ENCODE data around the gene COL18A1.
"Not testable (repeated sequence)": the region's sequence is repeated elsewhere in the genome, so short reads cannot be mapped to it uniquely, and the experiment has no call there.

The COL18A1 gene

GRCh38 chr21:45442686-45443594, 38.0 kb downstream of the COL18A1 start:
- not testable (repeated sequence) for DNase-seq

GRCh38 chr21:45443595-45444181, 38.7 kb downstream of the COL18A1 start:
- no peak for DNase-seq

GRCh38 chr21:45444385-45444784, 39.4 kb downstream of the COL18A1 start:
- DNase-seq: no peak

- DNase-seq: no peak
These were observed 40.4 kb downstream of the COL18A1 start for GRCh38 chr21:45445369-45445768.

GRCh38 chr21:45447821-45448220, 42.9 kb downstream of the COL18A1 start:
- DNase-seq: no peak

- no peak for DNase-seq
These were observed 43.4 kb downstream of the COL18A1 start for GRCh38 chr21:45448283-45448809.

- DNase-seq: no peak
These were observed 44.1 kb downstream of the COL18A1 start for GRCh38 chr21:45448810-45449657.

GRCh38 chr21:45449658-45450422, 44.9 kb downstream of the COL18A1 start:
- no peak for DNase-seq

GRCh38 chr21:45450423-45451090, 45.6 kb downstream of the COL18A1 start:
- DNase-seq: no peak

- DNase-seq: no peak
These were observed 46.3 kb downstream of the COL18A1 start for GRCh38 chr21:45451091-45451740.

- no peak for DNase-seq
These were observed 46.8 kb downstream of the COL18A1 start for GRCh38 chr21:45451771-45452182.

- no peak for DNase-seq
These were observed 47.8 kb downstream of the COL18A1 start for GRCh38 chr21:45452696-45453307.

- no peak for DNase-seq
These were observed 48.5 kb downstream of the COL18A1 start for GRCh38 chr21:45453308-45453950.

GRCh38 chr21:45454060-45454925, 49.3 kb downstream of the COL18A1 start:
- no peak for DNase-seq

- no peak for DNase-seq
These were observed 50.1 kb downstream of the COL18A1 start for GRCh38 chr21:45454926-45455673.

GRCh38 chr21:45455674-45456583, 51.0 kb downstream of the COL18A1 start:
- no peak for DNase-seq

GRCh38 chr21:45456584-45457160, 51.7 kb downstream of the COL18A1 start:
- no peak for DNase-seq

Data from activated CD4-positive, CD25-positive, alpha-beta regulatory T cell treated with anti-CD3 and anti-CD28 coated beads, Interleukin-2, amount 50 U/mL, for 72 hours (primary cell).